ENCODE results near the gene ALOX5AP. TPM values are rescaled to one million over a fixed set of nuclear protein-coding genes. Genes with fewer than 3 reads are reported as not detected.

ALOX5AP gene
- total RNA-seq, 1 experiment from 2014 or later: not detected

- BruUV-seq (replicated peaks): no TSS peak
- H2AFZ ChIP-seq: no peak overlapping the region
Observed at GRCh38 chr13:30696278-30697176, 38.8 kb upstream of the ALOX5AP start.

GRCh38 chr13:30697177-30697953, 38.0 kb upstream of the ALOX5AP start:
- Histone ChIP-seq H4K20me1 (ENCODE audit: insufficient read depth) (no peaks in the 10 kb centered on the region), H3K79me2 (ENCODE audit: low read depth) (no peaks in the 10 kb centered on the region), H3K4me1 (replicated peaks; ENCODE audit: insufficient read depth) (peaks cover 11% of the 10 kb centered on the region; the same call in 1 of the 2 replicates), H3K4me3 (no peak overlapping the region), H3F3A (ENCODE audit: insufficient read depth, low read depth) (no peaks in the 10 kb centered on the region), H3K36me3 (ENCODE audit: low read depth) (no peaks in the 10 kb centered on the region), H3K27ac (no peak overlapping the region), H3K9me3 (ENCODE audit: insufficient read depth, low read depth) (no peaks in the 10 kb centered on the region), H2AFZ (no peak overlapping the region), H3K27me3 (ENCODE audit: insufficient read depth, low read depth) (no peaks in the 10 kb centered on the region), H3K9me2 (ENCODE audit: insufficient read depth) (no peaks in the 10 kb centered on the region), H3K4me2 (peak overlapping the region; percentile 25; the same call in 1 of the 2 replicates)
- BruUV-seq (replicated peaks): no TSS peak
- intact Hi-C loops (cut with micrococcal nuclease; ENCODE audit: unreplicated experiment): no loop called here
- CTCF ChIA-PET: no interaction called here
- TF ChIP-seq CTCF (conservative IDR thresholded peaks at IDR 0.05) (no peak), EZH2 (IDR thresholded peaks at IDR 0.05; ENCODE audit: low read depth) (no peak)
- no peak for DNase-seq
- POLR2A ChIA-PET (ENCODE audit: unreplicated experiment): no interaction called here

More at GRCh38 chr13:30696278-30697176, 38.8 kb upstream of the ALOX5AP start:
- no peak overlapping the region for H3K4me2 ChIP-seq
- no peaks in the 10 kb centered on the region for H3K36me3 ChIP-seq (ENCODE audit: low read depth)
- no peaks in the 10 kb centered on the region for H3K9me3 ChIP-seq (ENCODE audit: insufficient read depth, low read depth)
- no peak overlapping the region for H3K4me3 ChIP-seq
- TF ChIP-seq EZH2 (IDR thresholded peaks at IDR 0.05; ENCODE audit: low read depth) (no peak), CTCF (conservative IDR thresholded peaks at IDR 0.05) (no peak)
- H3K27me3 ChIP-seq (ENCODE audit: insufficient read depth, low read depth): no peaks in the 10 kb centered on the region
- intact Hi-C loops (cut with micrococcal nuclease; ENCODE audit: unreplicated experiment): no loop called here
- no peaks in the 10 kb centered on the region for H3F3A ChIP-seq (ENCODE audit: insufficient read depth, low read depth)
- no peaks in the 10 kb centered on the region for H4K20me1 ChIP-seq (ENCODE audit: insufficient read depth)
- H3K27ac ChIP-seq: no peak overlapping the region
- no peaks in the 10 kb centered on the region for H3K9me2 ChIP-seq (ENCODE audit: insufficient read depth)
- H3K4me1 ChIP-seq (replicated peaks; ENCODE audit: insufficient read depth): peaks cover 11% of the 10 kb centered on the region; the same call in 1 of the 2 replicates
- ChIA-PET POLR2A (ENCODE audit: unreplicated experiment) (no interaction called here), CTCF (no interaction called here)
- H3K79me2 ChIP-seq (ENCODE audit: low read depth): no peaks in the 10 kb centered on the region
- DNase-seq: no peak

- Histone ChIP-seq H2AFZ (no peak overlapping the region), H3K79me2 (ENCODE audit: low read depth) (no peaks in the 10 kb centered on the region), H3K27me3 (ENCODE audit: insufficient read depth, low read depth) (no peaks in the 10 kb centered on the region), H3K9me3 (ENCODE audit: insufficient read depth, low read depth) (no peaks in the 10 kb centered on the region), H3K4me1 (replicated peaks; ENCODE audit: insufficient read depth) (peaks cover 11% of the 10 kb centered on the region; the same call in 1 of the 2 replicates), H3K4me3 (no peak overlapping the region), H4K20me1 (ENCODE audit: insufficient read depth) (no peaks in the 10 kb centered on the region), H3K27ac (no peak overlapping the region), H3K36me3 (ENCODE audit: low read depth) (no peaks in the 10 kb centered on the region), H3F3A (ENCODE audit: insufficient read depth, low read depth) (no peaks in the 10 kb centered on the region), H3K9me2 (ENCODE audit: insufficient read depth) (no peaks in the 10 kb centered on the region), H3K4me2 (no peak overlapping the region)
- no TSS peak for BruUV-seq (replicated peaks)
- DNase-seq: no peak
- POLR2A ChIA-PET (ENCODE audit: unreplicated experiment): no interaction called here
- TF ChIP-seq CTCF (conservative IDR thresholded peaks at IDR 0.05): no peak
- no peak for TF ChIP-seq EZH2 (IDR thresholded peaks at IDR 0.05; ENCODE audit: low read depth)
- intact Hi-C loops (cut with micrococcal nuclease; ENCODE audit: unreplicated experiment): no loop called here
- CTCF ChIA-PET: no interaction called here
Observed at GRCh38 chr13:30697996-30698401, 37.3 kb upstream of the ALOX5AP start.
